Nephron progenitor cell (in vitro differentiated cells): Measurements from ENCODE around the gene EDIL3.
"Not testable (repeated sequence)": the region's sequence is repeated elsewhere in the genome, so short reads cannot be mapped to it uniquely, and the experiment has no call there.

Experiments used
- DNase-seq: peaks from one replicate; pipeline ENCODE4 v3.0.0; 2021
- H3K27ac Mint-ChIP-seq: 2 replicates; pipeline ENCODE4 v1.8.0; 2021; ENCODE audit warnings: mild to moderate bottlenecking, moderate library complexity, mixed read lengths
- H3K27me3 Mint-ChIP-seq: 2 replicates; pipeline ENCODE4 v1.8.0; 2021; ENCODE audit warnings: mild to moderate bottlenecking, low read depth, mixed read lengths; ENCODE audit not compliant: poor library complexity
- H3K36me3 Mint-ChIP-seq: 2 replicates; pipeline ENCODE4 v1.8.0; 2021; ENCODE audit warnings: low read depth, mixed read lengths
- H3K4me1 Mint-ChIP-seq: 2 replicates; pipeline ENCODE4 v1.8.0; 2021; ENCODE audit warnings: mixed read lengths
- H3K4me3 Mint-ChIP-seq: 2 replicates; pipeline ENCODE4 v1.8.0; 2021; ENCODE audit warnings: mild to moderate bottlenecking, moderate library complexity, mixed read lengths
- H3K9me3 Mint-ChIP-seq: 2 replicates; pipeline ENCODE4 v1.8.0; 2021; ENCODE audit warnings: mild to moderate bottlenecking, moderate library complexity, mixed read lengths
- CTCF ChIP-seq: fragments of 200-600 bp; sonication (generic); IDR thresholded peaks from 2 replicates; pipeline ENCODE4 v1.5.0; 2021; ENCODE audit warnings: antibody characterized with exemption

EDIL3 gene

DNA sequence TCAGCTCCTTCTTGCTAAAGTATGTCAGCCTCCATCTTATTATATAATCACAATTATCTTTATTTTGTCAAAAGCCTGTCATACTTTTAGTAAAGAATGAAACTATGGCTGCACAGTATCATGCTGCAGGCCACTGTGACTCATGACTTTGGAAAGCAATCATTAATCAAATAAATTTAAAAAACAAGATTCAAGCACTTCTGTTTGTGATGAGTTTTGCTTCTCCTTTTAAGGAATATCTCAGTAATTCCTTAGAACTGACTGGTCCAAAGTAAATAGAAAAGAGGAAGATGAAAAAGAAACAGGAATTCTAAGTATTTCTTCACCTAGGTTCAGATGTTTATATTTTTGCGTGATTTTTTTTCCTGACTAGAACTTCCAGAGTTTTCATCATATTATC, 83.1 kb downstream of the EDIL3 start:
- no peak for TF ChIP-seq CTCF
- DNase-seq = no peak
- no peak overlapping the region for H3K4me3 Mint-ChIP-seq
- no peaks in the 10 kb centered on the region for H3K4me1 Mint-ChIP-seq
- H3K27me3 Mint-ChIP-seq = no peaks in the 10 kb centered on the region
- no peak overlapping the region for H3K27ac Mint-ChIP-seq
- peaks cover 5% of the 10 kb centered on the region for H3K36me3 Mint-ChIP-seq
- peaks cover 11% of the 10 kb centered on the region for H3K9me3 Mint-ChIP-seq

DNA sequence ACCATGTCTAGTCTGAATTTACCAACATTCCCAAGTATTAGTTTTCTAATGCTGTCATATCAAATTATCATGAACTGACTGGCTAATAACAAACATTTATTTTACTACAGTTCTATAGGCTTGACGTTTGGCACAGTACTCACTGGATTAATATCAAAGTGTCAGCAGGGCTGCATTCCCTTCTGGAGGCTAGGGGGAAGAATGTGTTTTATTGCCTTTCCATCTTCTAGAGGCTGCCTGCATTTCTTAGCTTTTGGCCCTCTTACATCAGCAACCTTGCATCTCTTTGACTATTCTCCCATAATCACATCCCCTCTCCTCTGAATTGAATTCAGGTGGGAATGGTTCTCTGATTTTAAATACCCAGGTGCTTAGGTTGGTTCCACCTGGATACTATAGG, 84.7 kb downstream of the EDIL3 start:
- Mint-ChIP-seq H3K4me3 (no peak overlapping the region), H3K36me3 (peaks cover 5% of the 10 kb centered on the region), H3K27me3 (no peaks in the 10 kb centered on the region), H3K27ac (no peak overlapping the region), H3K9me3 (peaks cover 11% of the 10 kb centered on the region), H3K4me1 (no peaks in the 10 kb centered on the region)
- TF ChIP-seq CTCF = no peak
- no peak for DNase-seq

- H3K27ac Mint-ChIP-seq = peak overlapping the region; percentile 53
- TF ChIP-seq CTCF = no peak
Observed at GRCh38 chr5:84298628-84299027, 86.1 kb downstream of the EDIL3 start.

DNA sequence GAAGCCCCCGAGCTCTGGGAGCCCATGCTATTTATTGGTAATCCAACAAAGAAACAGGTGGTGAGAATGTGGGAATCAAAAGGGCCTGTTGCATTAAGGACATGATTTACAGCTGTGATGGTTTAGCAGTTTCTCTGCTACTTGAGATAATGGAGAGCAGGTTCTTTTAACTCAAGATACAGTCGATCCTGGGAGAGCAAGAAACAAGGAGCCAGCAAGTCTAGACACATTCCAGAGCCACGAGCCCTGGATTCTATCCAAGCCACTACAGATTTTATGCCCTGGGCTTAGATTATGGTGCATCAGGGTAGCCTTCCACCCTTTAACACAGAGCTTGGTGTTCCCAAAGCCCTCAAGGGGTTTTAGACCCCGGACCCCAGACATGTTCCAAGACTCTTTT, 87.0 kb downstream of the EDIL3 start:
- H3K27ac Mint-ChIP-seq, DNase-seq, H3K4me3 Mint-ChIP-seq, H3K27me3 Mint-ChIP-seq, H3K4me1 Mint-ChIP-seq, H3K36me3 Mint-ChIP-seq: not testable (repeated sequence)
- H3K9me3 Mint-ChIP-seq = peaks cover 11% of the 10 kb centered on the region

More at GRCh38 chr5:84298628-84299027, 86.1 kb downstream of the EDIL3 start:
- no peak for DNase-seq
- Mint-ChIP-seq H3K36me3 (peaks cover 5% of the 10 kb centered on the region), H3K4me3 (no peak overlapping the region), H3K27me3 (no peaks in the 10 kb centered on the region), H3K9me3 (peaks cover 11% of the 10 kb centered on the region), H3K4me1 (no peaks in the 10 kb centered on the region)

DNA sequence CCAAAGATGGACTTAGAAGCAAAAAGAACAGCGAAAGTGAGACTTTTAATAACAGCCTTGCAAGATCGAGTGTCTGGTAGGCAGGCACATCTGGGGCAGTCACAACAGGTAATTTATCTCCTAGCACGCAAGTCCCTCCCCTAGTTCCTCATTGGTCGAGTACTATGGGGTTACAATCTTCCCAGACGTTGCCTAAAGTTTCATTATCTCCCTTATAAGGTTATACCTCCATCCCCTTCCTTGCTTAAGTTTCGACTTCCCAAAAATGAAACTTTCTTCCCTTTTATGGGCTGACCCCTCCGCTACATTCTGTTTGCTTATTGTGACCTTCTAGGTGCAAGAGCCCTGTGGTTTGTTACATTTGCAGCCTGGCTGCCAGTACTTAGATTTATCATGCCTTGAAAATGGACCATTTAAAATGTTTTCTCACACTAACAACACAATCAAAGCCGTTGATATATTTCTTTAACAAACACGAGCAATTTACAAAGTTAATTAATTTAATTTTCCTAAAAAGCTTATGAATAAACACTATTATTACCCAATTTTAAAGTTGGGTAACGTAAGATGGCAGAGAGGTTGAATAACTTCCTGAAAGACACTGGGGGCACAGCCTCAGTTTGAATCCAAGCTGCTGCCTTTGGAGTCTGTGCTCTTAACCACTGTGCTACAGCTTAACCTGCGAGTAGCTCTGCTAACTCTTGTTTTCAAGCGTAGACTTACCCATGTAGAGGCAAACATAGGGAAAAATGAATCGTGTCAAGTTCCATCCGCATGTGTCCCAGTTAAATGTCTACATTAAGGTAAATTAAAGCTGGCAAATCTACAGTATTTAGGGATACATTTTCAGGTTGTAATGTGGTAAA, 91.7 kb downstream of the EDIL3 start:
- Mint-ChIP-seq H3K9me3 (peaks cover 8% of the 10 kb centered on the region), H3K27ac (peak overlapping the region; percentile 88)

More for the DNA sequence above, 91.7 kb downstream of the EDIL3 start:
- Mint-ChIP-seq H3K36me3 (no peaks in the 10 kb centered on the region), H3K4me3 (no peak overlapping the region), H3K4me1 (peaks cover 30% of the 10 kb centered on the region), H3K27me3 (no peaks in the 10 kb centered on the region)
- TF ChIP-seq CTCF = no peak
- DNase-seq = no peak
